DMS153 treated with DMSO at 0.1 percent for 48 hours (cell line): ENCODE measurements around the gene SMIM29.
"Not testable (repeated sequence)": the region's sequence is repeated elsewhere in the genome, so short reads cannot be mapped to it uniquely, and the experiment has no call there.

ENCODE experiments used
- DNase-seq: peaks from one replicate; lab custom pipeline; 2025; ENCODE audit not compliant: unreplicated experiment; lab: John Stamatoyannopoulos, UW

The SMIM29 gene

GRCh38 chr6:34269132-34269531 lies 20.3 kb upstream of the SMIM29 start:
- DNase-seq = not testable (repeated sequence)

GRCh38 chr6:34267746-34268145 lies 18.9 kb upstream of the SMIM29 start:
- no peak for DNase-seq

- not testable (repeated sequence) for DNase-seq
Measured at GRCh38 chr6:34263484-34263883, 14.7 kb upstream of the SMIM29 start.

GRCh38 chr6:34260576-34261267 lies 11.9 kb upstream of the SMIM29 start:
- DNase-seq = no peak

GRCh38 chr6:34259529-34260069 lies 10.8 kb upstream of the SMIM29 start:
- no peak for DNase-seq

GRCh38 chr6:34252395-34252794 lies 3.6 kb upstream of the SMIM29 start:
- not testable (repeated sequence) for DNase-seq

GRCh38 chr6:34249469-34250261 lies 859 bp upstream of the SMIM29 start:
- no peak for DNase-seq

GRCh38 chr6:34248198-34248726 lies 544 bp downstream of the SMIM29 start:
- no peak for DNase-seq

GRCh38 chr6:34247481-34248197 lies 1.2 kb downstream of the SMIM29 start:
- DNase-seq = no peak

- no peak for DNase-seq
Measured at GRCh38 chr6:34246563-34247391, 2.0 kb downstream of the SMIM29 start.

- DNase-seq = no peak
Measured at GRCh38 chr6:34246249-34246562, 2.6 kb downstream of the SMIM29 start.

GRCh38 chr6:34245761-34246140 lies 3.1 kb downstream of the SMIM29 start:
- DNase-seq = not testable (repeated sequence)

GRCh38 chr6:34245032-34245760 lies 3.6 kb downstream of the SMIM29 start:
- DNase-seq = not testable (repeated sequence)

- no peak for DNase-seq
Measured at GRCh38 chr6:34243901-34244884, 4.6 kb downstream of the SMIM29 start.

GRCh38 chr6:34243131-34243771 lies 5.6 kb downstream of the SMIM29 start:
- DNase-seq = no peak

GRCh38 chr6:34242252-34243130 lies 6.3 kb downstream of the SMIM29 start:
- DNase-seq = no peak
